ENCODE measurements around the gene JCAD.

DNA sequence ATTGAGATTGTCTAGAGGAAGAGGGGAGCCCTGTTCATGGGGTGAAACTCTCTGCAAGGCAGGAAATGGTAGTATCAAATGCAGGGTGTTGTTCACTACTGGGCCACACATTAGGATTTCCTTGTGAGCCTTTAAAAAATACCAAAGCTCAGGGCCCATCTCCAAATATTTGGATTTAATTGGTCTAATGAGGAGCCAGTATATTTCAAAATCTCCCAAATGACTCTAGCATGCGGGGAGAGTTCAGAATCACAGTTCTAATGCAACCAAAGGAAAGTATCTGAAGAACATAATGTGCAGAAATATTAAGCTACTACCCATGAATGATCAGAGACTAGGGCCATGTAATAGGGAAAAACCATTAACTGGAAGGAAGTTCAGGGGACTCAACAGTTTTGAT, 27.3 kb downstream of the JCAD start:
- TF ChIP-seq, protein P1, sequence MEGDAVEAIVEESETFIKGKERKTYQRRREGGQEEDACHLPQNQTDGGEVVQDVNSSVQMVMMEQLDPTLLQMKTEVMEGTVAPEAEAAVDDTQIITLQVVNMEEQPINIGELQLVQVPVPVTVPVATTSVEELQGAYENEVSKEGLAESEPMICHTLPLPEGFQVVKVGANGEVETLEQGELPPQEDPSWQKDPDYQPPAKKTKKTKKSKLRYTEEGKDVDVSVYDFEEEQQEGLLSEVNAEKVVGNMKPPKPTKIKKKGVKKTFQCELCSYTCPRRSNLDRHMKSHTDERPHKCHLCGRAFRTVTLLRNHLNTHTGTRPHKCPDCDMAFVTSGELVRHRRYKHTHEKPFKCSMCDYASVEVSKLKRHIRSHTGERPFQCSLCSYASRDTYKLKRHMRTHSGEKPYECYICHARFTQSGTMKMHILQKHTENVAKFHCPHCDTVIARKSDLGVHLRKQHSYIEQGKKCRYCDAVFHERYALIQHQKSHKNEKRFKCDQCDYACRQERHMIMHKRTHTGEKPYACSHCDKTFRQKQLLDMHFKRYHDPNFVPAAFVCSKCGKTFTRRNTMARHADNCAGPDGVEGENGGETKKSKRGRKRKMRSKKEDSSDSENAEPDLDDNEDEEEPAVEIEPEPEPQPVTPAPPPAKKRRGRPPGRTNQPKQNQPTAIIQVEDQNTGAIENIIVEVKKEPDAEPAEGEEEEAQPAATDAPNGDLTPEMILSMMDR (IDR thresholded peaks at IDR 0.05) = no peak
- no peak for TF ChIP-seq POLR2A (IDR thresholded peaks at IDR 0.05)

Data from ovary (tissue), 3 donors.